Dedifferentiated amniotic fluid mesenchymal stem cell (primary cell): Measurements from ENCODE around the gene MAP4K1.
"Not testable (repeated sequence)": the region's sequence is repeated elsewhere in the genome, so short reads cannot be mapped to it uniquely, and the experiment has no call there.

ENCODE experiments used
- DNase-seq: peaks from one replicate; pipeline ENCODE4 v3.0.0-alpha.2; 2016; ENCODE audit errors: extremely low spot score

Gene MAP4K1

GRCh38 chr19:38569368-38569983 lies 48.3 kb downstream of the MAP4K1 start:
- DNase-seq = no peak

GRCh38 chr19:38565691-38566105 lies 52.1 kb downstream of the MAP4K1 start:
- DNase-seq = no peak

GRCh38 chr19:38564981-38565690 lies 52.6 kb downstream of the MAP4K1 start:
- DNase-seq = no peak

DNA sequence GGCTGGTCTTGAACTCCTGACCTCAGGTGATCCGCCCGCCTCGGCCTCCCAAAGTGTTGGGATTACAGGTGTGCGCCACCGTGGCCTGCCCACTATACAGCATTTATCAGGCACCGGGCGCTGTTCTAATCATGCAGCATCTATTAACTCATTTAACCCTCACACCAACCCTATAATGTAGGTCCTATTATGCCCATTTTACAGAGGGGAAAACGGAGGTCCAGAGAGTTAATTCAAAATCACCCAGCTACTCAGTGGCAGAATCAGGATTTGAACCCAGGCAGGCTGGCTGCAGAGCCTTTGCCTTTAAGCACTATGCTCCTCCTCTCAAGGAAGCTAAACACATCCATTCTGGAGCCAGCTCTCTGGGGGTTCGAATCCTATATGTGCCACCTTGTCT lies 54.3 kb downstream of the MAP4K1 start:
- DNase-seq = no peak

DNA sequence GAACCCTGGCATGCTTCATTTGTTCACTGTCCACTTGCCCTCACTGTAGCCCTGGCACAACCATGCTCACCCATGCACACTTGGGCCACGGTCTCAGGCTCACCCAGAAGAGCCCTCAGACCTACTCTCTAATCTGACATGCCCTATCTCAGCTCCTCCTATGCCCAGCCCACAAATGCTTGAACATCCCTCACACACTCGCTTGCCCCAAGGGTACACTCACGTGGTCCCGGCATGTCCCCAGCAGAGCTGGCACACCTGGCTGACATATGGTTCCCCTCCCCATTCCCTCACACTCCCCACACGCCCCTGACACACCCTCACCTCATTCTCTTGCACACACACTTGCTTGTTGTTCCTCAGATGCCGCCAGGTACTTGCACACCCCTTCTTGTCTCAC lies 55.7 kb downstream of the MAP4K1 start:
- no peak for DNase-seq

GRCh38 chr19:38561658-38562057 lies 56.1 kb downstream of the MAP4K1 start:
- no peak for DNase-seq

DNA sequence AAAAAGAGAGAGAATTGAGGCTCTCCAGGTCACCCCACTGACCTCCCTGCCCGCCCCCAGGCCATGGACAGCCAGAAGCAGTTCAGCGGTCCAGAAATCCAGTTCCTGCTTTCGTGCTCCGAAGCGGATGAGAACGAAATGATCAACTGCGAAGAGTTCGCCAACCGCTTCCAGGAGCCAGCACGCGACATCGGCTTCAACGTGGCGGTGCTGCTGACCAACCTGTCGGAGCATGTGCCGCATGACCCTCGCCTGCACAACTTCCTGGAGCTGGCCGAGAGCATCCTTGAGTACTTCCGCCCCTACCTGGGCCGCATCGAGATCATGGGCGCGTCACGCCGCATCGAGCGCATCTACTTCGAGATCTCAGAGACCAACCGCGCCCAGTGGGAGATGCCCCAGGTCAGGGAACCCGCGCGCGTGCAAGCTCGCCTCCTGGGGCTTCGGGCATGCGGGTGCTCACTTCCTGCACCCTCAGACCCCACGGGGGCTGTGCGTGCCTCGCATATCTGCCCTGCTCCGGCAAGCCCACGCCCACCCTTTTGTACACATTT lies 56.6 kb downstream of the MAP4K1 start:
- no peak for DNase-seq

- DNase-seq = no peak
Observed at GRCh38 chr19:38559428-38560401, 58.0 kb downstream of the MAP4K1 start.

DNA sequence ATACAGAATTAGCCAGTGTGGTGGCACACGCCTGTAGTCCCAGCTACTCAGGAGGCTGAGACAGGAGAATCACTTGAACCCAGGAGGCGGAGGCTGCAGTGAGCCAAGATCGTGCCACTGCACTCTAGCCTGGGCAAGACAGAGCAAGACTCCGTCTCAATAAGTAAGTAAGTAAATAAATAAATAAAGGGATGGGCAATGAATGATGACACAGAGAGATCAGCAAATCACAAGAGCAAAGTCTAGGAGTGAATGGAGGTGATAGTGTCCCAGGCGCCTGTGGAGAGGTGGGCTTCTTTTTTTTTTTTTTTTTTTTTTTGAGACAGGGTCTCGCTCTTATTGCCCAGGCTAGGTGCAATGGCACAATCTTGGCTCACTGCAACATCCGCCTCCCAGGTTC lies 58.8 kb downstream of the MAP4K1 start:
- DNase-seq = not testable (repeated sequence)

- DNase-seq = no peak
Observed at GRCh38 chr19:38557205-38557799, 60.5 kb downstream of the MAP4K1 start.

GRCh38 chr19:38556521-38557174 lies 61.1 kb downstream of the MAP4K1 start:
- no peak for DNase-seq

GRCh38 chr19:38555200-38555599 lies 62.6 kb downstream of the MAP4K1 start:
- DNase-seq = no peak

DNA sequence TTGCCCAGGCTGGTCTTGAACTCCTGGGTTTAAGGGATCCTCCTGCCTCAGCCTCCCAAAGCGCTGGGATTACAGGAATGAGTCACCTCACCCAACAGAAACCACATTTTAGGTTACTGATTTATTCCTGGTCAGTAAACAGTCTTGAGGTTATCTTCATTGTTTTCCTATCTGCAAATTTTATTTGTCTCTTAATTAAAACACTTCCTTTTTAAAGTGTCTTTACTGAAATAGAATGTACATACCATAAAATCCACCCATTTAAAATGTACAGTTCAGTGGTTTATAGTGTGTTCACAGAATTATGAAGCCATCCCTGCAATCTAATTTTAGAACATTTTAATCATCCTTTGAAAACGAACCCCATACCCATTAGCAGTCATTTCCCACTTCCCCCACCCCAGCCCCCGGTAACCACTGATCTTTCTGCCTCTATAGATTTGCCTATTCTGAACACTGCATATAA lies 63.0 kb downstream of the MAP4K1 start:
- no peak for DNase-seq

DNA sequence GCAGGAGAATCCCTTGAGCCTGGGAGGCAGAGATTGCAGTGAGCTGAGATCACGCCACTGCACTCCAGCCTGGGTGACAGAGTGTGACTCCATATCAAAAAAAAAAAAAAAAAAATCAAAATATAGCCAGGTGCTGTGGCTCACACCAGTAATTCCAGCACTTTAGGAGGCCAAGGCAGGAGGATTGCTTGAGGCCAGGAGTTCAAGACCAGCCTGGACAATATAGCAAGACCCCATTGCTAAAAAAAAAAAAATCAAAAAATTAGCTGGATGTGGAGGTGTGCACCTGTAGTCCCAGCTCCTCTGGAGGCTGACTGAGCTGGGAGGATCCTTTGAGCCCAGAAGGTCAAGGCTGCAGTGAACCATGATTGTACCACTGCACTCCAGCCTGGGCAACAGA lies 64.5 kb downstream of the MAP4K1 start:
- not testable (repeated sequence) for DNase-seq

DNA sequence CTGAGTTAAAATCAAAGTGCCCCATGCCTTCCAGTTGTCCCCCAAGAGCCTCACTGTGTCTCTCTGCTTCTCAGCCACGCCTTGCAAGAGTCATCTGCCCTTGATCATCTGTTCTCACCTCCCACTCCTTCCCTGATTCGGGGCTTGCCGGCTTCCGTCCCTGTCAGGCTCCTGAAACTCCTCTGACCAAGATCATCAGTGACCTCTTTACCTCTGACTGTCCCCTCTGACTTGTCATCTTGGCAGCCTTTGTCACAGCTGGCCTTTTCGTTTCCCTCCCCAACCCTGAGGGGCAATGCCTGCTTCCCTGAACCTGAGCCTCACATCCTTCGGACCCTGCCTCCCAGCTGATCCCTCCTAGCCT lies 66.3 kb downstream of the MAP4K1 start:
- no peak for DNase-seq

DNA sequence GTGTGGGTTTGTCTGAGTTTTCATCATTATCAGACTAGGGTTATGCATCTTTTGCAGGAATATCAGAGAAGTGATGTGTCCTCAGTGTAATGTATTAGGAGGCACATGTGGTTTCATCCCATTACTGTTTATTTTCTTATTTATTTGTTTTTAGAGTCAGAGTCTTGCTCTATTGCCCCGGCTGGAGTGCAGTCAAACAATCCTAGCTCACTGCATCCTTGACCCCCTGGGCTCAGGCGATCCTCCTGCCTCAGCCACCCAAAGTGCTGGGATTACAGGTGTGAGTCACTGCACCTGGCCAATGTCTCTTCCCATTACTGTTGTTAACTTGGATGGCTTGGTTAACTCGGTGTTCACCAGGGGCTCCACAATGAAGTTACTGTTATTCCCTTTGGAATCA lies 67.4 kb downstream of the MAP4K1 start:
- DNase-seq = no peak

DNA sequence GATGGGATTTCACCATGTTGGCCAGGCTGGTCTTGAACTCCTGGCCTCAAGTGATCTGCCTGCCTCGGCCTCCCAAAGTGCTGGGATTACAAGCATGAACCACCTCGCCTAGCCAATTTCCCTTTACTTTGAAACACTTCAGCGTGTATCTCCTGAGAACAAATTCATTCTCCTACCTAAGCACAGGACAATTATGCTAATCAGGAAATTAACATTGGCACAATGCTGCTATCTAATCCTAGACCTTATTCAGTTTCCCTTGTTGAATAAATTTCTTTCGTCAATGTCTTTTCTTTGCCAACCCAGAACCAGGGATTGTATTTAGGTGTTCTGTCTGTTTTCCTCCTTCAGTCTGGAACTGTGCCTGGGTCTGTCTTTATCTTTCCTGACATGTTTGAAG lies 67.8 kb downstream of the MAP4K1 start:
- no peak for DNase-seq

- DNase-seq = no peak
Observed at GRCh38 chr19:38549061-38549460, 68.7 kb downstream of the MAP4K1 start.

DNA sequence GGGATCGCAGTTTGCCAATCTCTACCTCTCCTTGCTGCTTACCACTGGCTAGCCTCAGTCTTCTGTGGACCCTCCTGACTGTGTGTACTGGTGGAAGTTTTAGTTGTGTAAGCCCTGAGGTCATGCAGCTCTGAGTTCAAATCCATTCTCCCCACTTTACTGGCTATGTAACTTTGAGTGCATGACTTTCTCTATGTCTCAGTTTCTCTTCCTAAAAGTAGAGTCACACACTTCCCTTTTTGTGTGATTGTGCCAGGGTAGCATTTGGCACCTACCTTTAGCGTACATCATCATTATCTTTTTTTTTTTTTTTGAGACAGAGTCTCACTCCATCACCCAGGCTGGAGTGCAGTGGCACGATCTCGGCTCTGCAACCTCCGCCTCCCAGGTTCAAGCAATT lies 70.3 kb downstream of the MAP4K1 start:
- DNase-seq = no peak

DNA sequence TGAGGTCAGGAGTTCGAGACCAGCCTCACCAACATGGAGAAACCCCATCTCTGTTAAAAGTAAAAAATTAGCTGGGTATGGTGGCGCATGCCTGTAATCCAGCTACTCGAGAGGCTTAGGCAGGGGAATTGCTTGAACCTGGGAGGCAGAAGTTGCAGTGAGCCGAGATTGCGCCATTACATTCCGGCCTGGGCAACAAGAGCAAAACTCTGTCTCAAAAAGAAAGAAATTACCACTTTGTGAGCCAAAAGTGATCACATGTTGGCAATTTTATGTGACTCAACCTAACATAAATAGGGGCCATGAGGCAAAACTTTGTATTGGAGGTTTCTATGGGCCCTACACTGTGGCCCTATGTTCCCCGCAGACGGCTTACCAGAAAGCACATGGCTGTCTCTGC lies 72.2 kb downstream of the MAP4K1 start:
- DNase-seq = no peak
